ENCODE measurements around the gene CLIP1.

The CLIP1 gene

DNA sequence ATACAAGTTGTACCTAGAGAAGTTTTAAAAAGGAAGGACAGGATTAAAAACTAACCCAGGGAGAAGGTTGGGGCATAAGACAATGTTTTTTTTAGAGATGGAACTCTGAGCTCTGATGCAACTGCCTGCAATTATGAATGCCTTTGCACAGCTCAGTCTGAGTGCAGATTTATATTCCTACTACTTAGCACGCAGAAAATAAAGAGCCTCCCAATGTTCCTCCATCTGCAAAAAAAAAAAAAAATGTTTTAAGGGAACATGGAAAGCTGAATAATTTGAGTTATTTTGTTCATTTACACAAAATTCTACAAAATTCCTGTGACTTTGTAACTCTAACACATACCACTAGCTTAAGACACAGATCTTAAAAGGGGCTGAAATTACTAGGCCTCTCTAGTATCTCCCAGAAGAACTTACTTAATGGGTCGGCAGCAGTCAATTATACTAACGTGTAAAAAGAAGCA, 15.7 kb downstream of the CLIP1 start:
- no peaks in the 10 kb centered on the region for H3K36me3 ChIP-seq (ENCODE audit: insufficient read depth, low read length)
- H3K9me3 ChIP-seq (ENCODE audit: insufficient read depth, low read length, severe bottlenecking): no peaks in the 10 kb centered on the region
- no peak overlapping the region for H3K4me3 ChIP-seq (ENCODE audit: low read depth in 1 of 2, low read length in 2 of 2)
- H3K4me2 ChIP-seq (ENCODE audit: insufficient read depth, low read length): no peak overlapping the region
- no peak for ATAC-seq (ENCODE audit: insufficient read depth, low read depth)
- no peak overlapping the region for H3K9ac ChIP-seq (ENCODE audit: low read depth, low read length)
- no peak overlapping the region for H2AFZ ChIP-seq (ENCODE audit: low read depth, low read length)
- TF ChIP-seq EZH2 (IDR thresholded peaks at IDR 0.05; ENCODE audit: borderline replicate concordance, low read depth, low read length, severe bottlenecking): no peak
- TF ChIP-seq, protein P1, sequence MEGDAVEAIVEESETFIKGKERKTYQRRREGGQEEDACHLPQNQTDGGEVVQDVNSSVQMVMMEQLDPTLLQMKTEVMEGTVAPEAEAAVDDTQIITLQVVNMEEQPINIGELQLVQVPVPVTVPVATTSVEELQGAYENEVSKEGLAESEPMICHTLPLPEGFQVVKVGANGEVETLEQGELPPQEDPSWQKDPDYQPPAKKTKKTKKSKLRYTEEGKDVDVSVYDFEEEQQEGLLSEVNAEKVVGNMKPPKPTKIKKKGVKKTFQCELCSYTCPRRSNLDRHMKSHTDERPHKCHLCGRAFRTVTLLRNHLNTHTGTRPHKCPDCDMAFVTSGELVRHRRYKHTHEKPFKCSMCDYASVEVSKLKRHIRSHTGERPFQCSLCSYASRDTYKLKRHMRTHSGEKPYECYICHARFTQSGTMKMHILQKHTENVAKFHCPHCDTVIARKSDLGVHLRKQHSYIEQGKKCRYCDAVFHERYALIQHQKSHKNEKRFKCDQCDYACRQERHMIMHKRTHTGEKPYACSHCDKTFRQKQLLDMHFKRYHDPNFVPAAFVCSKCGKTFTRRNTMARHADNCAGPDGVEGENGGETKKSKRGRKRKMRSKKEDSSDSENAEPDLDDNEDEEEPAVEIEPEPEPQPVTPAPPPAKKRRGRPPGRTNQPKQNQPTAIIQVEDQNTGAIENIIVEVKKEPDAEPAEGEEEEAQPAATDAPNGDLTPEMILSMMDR (IDR thresholded peaks at IDR 0.05; ENCODE audit: borderline replicate concordance, extremely low read depth, low read length, poor library complexity, severe bottlenecking): no peak
- no peaks in the 10 kb centered on the region for H3K27me3 ChIP-seq (ENCODE audit: insufficient read depth, low read length, poor library complexity)
- H3K27ac ChIP-seq (ENCODE audit: low read length): no peak overlapping the region
- H3K4me1 ChIP-seq (ENCODE audit: insufficient read depth, low read length): no peaks in the 10 kb centered on the region
- DNase-seq: no peak
- peaks cover 6% of the 10 kb centered on the region; the same call in 1 of the 2 replicates for H4K20me1 ChIP-seq (ENCODE audit: insufficient read depth, low read length)
- H3K79me2 ChIP-seq (ENCODE audit: insufficient read depth, low read length): peaks cover 78% of the 10 kb centered on the region

DNA sequence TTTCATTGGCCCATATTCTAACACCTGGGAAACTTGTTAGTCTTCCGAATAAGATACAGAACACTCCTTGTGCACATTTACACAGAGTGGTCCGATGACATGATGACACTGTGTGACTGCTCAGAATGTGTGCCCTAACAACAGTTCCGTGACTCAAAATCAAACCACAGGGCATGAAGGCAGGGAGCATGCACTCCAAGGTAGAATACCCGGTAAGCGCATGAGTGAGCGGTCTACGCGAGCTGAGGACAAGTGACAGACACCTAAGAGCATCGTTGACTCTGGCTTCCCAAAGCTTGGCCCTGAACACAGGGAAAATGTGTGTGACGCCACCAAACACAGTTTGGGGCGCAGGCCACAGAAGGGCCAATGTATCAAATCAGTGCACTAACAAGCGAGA, 18.6 kb downstream of the CLIP1 start:
- Histone ChIP-seq H4K20me1 (ENCODE audit: insufficient read depth, low read length) (peaks cover 6% of the 10 kb centered on the region; the same call in 1 of the 2 replicates), H3K4me1 (ENCODE audit: insufficient read depth, low read length) (no peaks in the 10 kb centered on the region), H3K27ac (ENCODE audit: low read length) (no peak overlapping the region), H3K27me3 (ENCODE audit: insufficient read depth, low read length, poor library complexity) (no peaks in the 10 kb centered on the region), H3K79me2 (ENCODE audit: insufficient read depth, low read length) (peaks cover 75% of the 10 kb centered on the region), H3K9me3 (ENCODE audit: insufficient read depth, low read length, severe bottlenecking) (no peaks in the 10 kb centered on the region), H3K4me2 (ENCODE audit: insufficient read depth, low read length) (no peak overlapping the region), H2AFZ (ENCODE audit: low read depth, low read length) (no peak overlapping the region), H3K36me3 (ENCODE audit: insufficient read depth, low read length) (no peaks in the 10 kb centered on the region), H3K4me3 (ENCODE audit: low read depth in 1 of 2, low read length in 2 of 2) (no peak overlapping the region), H3K9ac (ENCODE audit: low read depth, low read length) (no peak overlapping the region)
- ATAC-seq (ENCODE audit: insufficient read depth, low read depth) (no peak), DNase-seq (no peak)
- no peak for TF ChIP-seq EZH2 (IDR thresholded peaks at IDR 0.05; ENCODE audit: borderline replicate concordance, low read depth, low read length, severe bottlenecking)
- TF ChIP-seq, protein P1 (IDR thresholded peaks at IDR 0.05; ENCODE audit: borderline replicate concordance, extremely low read depth, low read length, poor library complexity, severe bottlenecking): no peak

DNA sequence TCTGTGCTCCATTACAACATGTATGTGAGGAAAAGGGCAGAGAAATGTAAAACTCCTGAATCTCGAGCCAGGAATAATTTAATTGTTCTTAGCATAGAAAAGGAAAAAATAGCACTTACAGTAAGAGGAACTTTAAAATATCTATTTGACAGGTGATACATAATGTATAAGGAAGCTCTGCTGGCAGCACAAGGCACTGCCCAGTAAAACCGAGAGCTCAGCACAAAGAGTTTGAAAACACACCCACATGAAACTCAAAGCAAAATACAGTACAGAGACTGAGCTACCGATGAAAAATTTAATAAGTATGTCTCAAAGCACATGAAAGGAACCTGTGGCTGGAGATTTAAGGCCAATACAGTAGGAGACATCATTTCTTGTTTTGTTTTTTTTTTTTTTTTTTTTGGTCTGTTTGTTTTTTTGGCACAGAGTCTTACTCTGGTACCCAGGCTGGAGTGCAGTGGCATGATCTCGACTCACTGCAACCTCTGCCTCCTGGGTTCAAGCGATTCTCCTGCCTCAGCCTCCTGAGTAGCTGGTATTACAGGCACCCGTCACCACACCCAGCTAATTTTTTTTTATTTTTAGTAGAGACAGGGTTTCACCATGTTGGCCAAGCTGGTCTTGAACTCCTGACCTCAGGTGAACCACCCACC, 19.2 kb downstream of the CLIP1 start:
- ATAC-seq (ENCODE audit: insufficient read depth, low read depth): no peak
- peaks cover 74% of the 10 kb centered on the region for H3K79me2 ChIP-seq (ENCODE audit: insufficient read depth, low read length)
- H3K9me3 ChIP-seq (ENCODE audit: insufficient read depth, low read length, severe bottlenecking): no peaks in the 10 kb centered on the region
- peaks cover 6% of the 10 kb centered on the region; the same call in 1 of the 2 replicates for H4K20me1 ChIP-seq (ENCODE audit: insufficient read depth, low read length)
- H3K36me3 ChIP-seq (ENCODE audit: insufficient read depth, low read length): no peaks in the 10 kb centered on the region
- no peak for DNase-seq
- H3K4me1 ChIP-seq (ENCODE audit: insufficient read depth, low read length): no peaks in the 10 kb centered on the region
- no peaks in the 10 kb centered on the region for H3K27me3 ChIP-seq (ENCODE audit: insufficient read depth, low read length, poor library complexity)
- no peak overlapping the region for H3K4me2 ChIP-seq (ENCODE audit: insufficient read depth, low read length)
- no peak overlapping the region for H3K27ac ChIP-seq (ENCODE audit: low read length)
- no peak overlapping the region for H3K4me3 ChIP-seq (ENCODE audit: low read depth in 1 of 2, low read length in 2 of 2)
- H2AFZ ChIP-seq (ENCODE audit: low read depth, low read length): no peak overlapping the region
- H3K9ac ChIP-seq (ENCODE audit: low read depth, low read length): no peak overlapping the region
- TF ChIP-seq, protein P1 (IDR thresholded peaks at IDR 0.05; ENCODE audit: borderline replicate concordance, extremely low read depth, low read length, poor library complexity, severe bottlenecking): no peak
- TF ChIP-seq EZH2 (IDR thresholded peaks at IDR 0.05; ENCODE audit: borderline replicate concordance, low read depth, low read length, severe bottlenecking): no peak
